ENCODE measurements around the gene SLC25A53.
"Not testable (repeated sequence)": the region's sequence is repeated elsewhere in the genome, so short reads cannot be mapped to it uniquely, and the experiment has no call there.

SLC25A53 gene

GRCh38 chrX:104130808-104131207 is 26.0 kb downstream of the SLC25A53 start:
- DNase-seq: no peak

- no peak for DNase-seq
Measured at GRCh38 chrX:104126856-104127255, 30.0 kb downstream of the SLC25A53 start.

GRCh38 chrX:104122829-104123228 is 34.0 kb downstream of the SLC25A53 start:
- no peak for DNase-seq

- no peak for DNase-seq
Measured at GRCh38 chrX:104118765-104119164, 38.0 kb downstream of the SLC25A53 start.

GRCh38 chrX:104117759-104118158 is 39.0 kb downstream of the SLC25A53 start:
- DNase-seq: no peak

GRCh38 chrX:104113222-104113965 is 43.4 kb downstream of the SLC25A53 start:
- peak; percentile 49 for DNase-seq

- peak; percentile 19 for DNase-seq
Measured at GRCh38 chrX:104112326-104112951, 44.4 kb downstream of the SLC25A53 start, which contains the start of gene ZCCHC18. Gene ZCCHC18 (plus strand): TSS chrX:104112523. CDS start chrX:104114112, 1,589 bp downstream.

GRCh38 chrX:104110491-104111240 is 46.1 kb downstream of the SLC25A53 start:
- DNase-seq: peak; percentile 26

- DNase-seq: no peak
Measured at GRCh38 chrX:104108955-104109354, 47.9 kb downstream of the SLC25A53 start.

- no peak for DNase-seq
Measured at GRCh38 chrX:104105330-104106262, 51.2 kb downstream of the SLC25A53 start.

GRCh38 chrX:104104676-104105075 is 52.1 kb downstream of the SLC25A53 start:
- DNase-seq: no peak

GRCh38 chrX:104098919-104099318 is 57.9 kb downstream of the SLC25A53 start:
- DNase-seq: no peak

GRCh38 chrX:104098151-104098808 is 58.5 kb downstream of the SLC25A53 start:
- DNase-seq: peak; percentile 12

GRCh38 chrX:104085919-104086318 is 70.9 kb downstream of the SLC25A53 start:
- DNase-seq: no peak

GRCh38 chrX:104085477-104085876 is 71.3 kb downstream of the SLC25A53 start:
- DNase-seq: no peak

GRCh38 chrX:104084534-104085277 is 72.1 kb downstream of the SLC25A53 start:
- no peak for DNase-seq

GRCh38 chrX:104084063-104084462 is 72.7 kb downstream of the SLC25A53 start:
- no peak for DNase-seq

- DNase-seq: not testable (repeated sequence)
Measured at GRCh38 chrX:104077854-104078253, 79.0 kb downstream of the SLC25A53 start.

- DNase-seq: not testable (repeated sequence)
Measured at GRCh38 chrX:104075778-104076445, 80.9 kb downstream of the SLC25A53 start, which contains the start of gene TMSB15C. Gene TMSB15C (minus strand): TSS chrX:104076236.

GRCh38 chrX:104062636-104063035 is 94.2 kb downstream of the SLC25A53 start:
- DNase-seq: not testable (repeated sequence)
